HepG2 (cell line): ENCODE data around the gene DPM2. TPM values are rescaled to one million over a fixed set of nuclear protein-coding genes. Genes with fewer than 3 reads are reported as not detected.

Experiments
- ASH2L ChIP-seq: fragments of 300-600, 200-600 bp; sonication (generic); IDR thresholded peaks from 2 replicates; pipeline ENCODE4 v1.7.0; 2017; ENCODE audit warnings: low read depth, mild to moderate bottlenecking, moderate library complexity, mixed read lengths, low read length; ENCODE audit not compliant: insufficient read length
- ATM ChIP-seq: fragments of 450-650 bp; IDR thresholded peaks from 2 replicates; pipeline ENCODE4 v1.7.1; 2017; ENCODE audit warnings: mild to moderate bottlenecking, borderline replicate concordance
- DMAP1 ChIP-seq: IDR thresholded peaks from 2 replicates; pipeline ENCODE4 v1.6.1; 2016
- DRAP1 ChIP-seq: IDR thresholded peaks from 2 replicates; pipeline ENCODE4 v1.6.1; 2016; ENCODE audit warnings: missing genetic modification reagents, missing compliant biosample characterization
- ETV6 ChIP-seq: sonication (generic); formaldehyde crosslinking; conservative IDR thresholded peaks from 2 replicates; pipeline ENCODE4 v1.4.0; 2020; ENCODE audit warnings: missing genetic modification reagents
- GATAD2A ChIP-seq: IDR thresholded peaks from 2 replicates; pipeline ENCODE4 v1.6.1; 2016
- GTF2F1 ChIP-seq: fragments of 150-350 bp; IDR thresholded peaks from 2 replicates; pipeline ENCODE4 v1.6.1; 2014; ENCODE audit warnings: low read length
- HDAC1 ChIP-seq: sonication (generic); formaldehyde crosslinking; IDR thresholded peaks from 2 replicates; pipeline ENCODE4 v1.5.1; 2020; ENCODE audit warnings: mild to moderate bottlenecking, missing genetic modification reagents
- KLF9 ChIP-seq: IDR thresholded peaks from 2 replicates; pipeline ENCODE4 v1.6.1; 2016; ENCODE audit warnings: low read depth
- NFIB ChIP-seq: sonication (generic); formaldehyde crosslinking; IDR thresholded peaks from 2 replicates; pipeline ENCODE4 v1.9.0; 2021; ENCODE audit warnings: missing genetic modification reagents, mild to moderate bottlenecking, borderline replicate concordance
- PATZ1 ChIP-seq: sonication (generic); formaldehyde crosslinking; IDR thresholded peaks from 2 replicates; pipeline ENCODE4 v1.4.0; 2020; ENCODE audit warnings: missing genetic modification reagents
- PAX8 ChIP-seq: sonication (generic); formaldehyde crosslinking; IDR thresholded peaks from 2 replicates; pipeline ENCODE4 v1.8.0; 2022; ENCODE audit warnings: mild to moderate bottlenecking, missing genetic modification reagents, borderline replicate concordance
- PHF8 ChIP-seq: sonication (generic); formaldehyde crosslinking; IDR thresholded peaks from 2 replicates; pipeline ENCODE4 v1.5.0; 2020; ENCODE audit warnings: missing genetic modification reagents
- SAP130 ChIP-seq: IDR thresholded peaks from 2 replicates; pipeline ENCODE4 v1.6.1; 2016; ENCODE audit warnings: low read depth
- SRSF4 ChIP-seq: fragments of 200-400 bp; formaldehyde crosslinking; IDR thresholded peaks from one replicate; pipeline ENCODE4 v1.6.1; 2018; ENCODE audit warnings: mild to moderate bottlenecking, low read depth, low read length, moderate library complexity; ENCODE audit not compliant: poor library complexity, severe bottlenecking
- UBTF ChIP-seq: sonication (generic); formaldehyde crosslinking; IDR thresholded peaks from 2 replicates; pipeline ENCODE4 v1.4.0; 2020; ENCODE audit warnings: mild to moderate bottlenecking, missing genetic modification reagents
- ZMAT5 ChIP-seq: sonication (generic); formaldehyde crosslinking; IDR thresholded peaks from 2 replicates; pipeline ENCODE4 v1.5.0; 2020; ENCODE audit warnings: mild to moderate bottlenecking, low read depth, missing genetic modification reagents, borderline replicate concordance
- ZNF230 ChIP-seq: sonication (generic); formaldehyde crosslinking; IDR thresholded peaks from 2 replicates; pipeline ENCODE4 v1.4.0; 2020; ENCODE audit warnings: mild to moderate bottlenecking, missing genetic modification reagents
- ZNF274 ChIP-seq: sonication (generic); formaldehyde crosslinking; IDR thresholded peaks from 2 replicates; pipeline ENCODE4 v1.5.1; 2020; ENCODE audit warnings: mild to moderate bottlenecking, missing genetic modification reagents
- ZNF460 ChIP-seq: sonication (generic); formaldehyde crosslinking; IDR thresholded peaks from 2 replicates; pipeline ENCODE4 v1.5.1; 2020; ENCODE audit warnings: missing genetic modification reagents, mild to moderate bottlenecking, borderline replicate concordance
- ZNF501 ChIP-seq: sonication (generic); formaldehyde crosslinking; IDR thresholded peaks from 2 replicates; pipeline ENCODE4 v1.5.1; 2020; ENCODE audit warnings: mild to moderate bottlenecking, moderate library complexity, missing genetic modification reagents
- ZNF605 ChIP-seq: sonication (generic); formaldehyde crosslinking; IDR thresholded peaks from 2 replicates; pipeline ENCODE4 v1.8.0; 2022; ENCODE audit warnings: mild to moderate bottlenecking, missing genetic modification reagents
- ZNF670 ChIP-seq: sonication (generic); formaldehyde crosslinking; IDR thresholded peaks from 2 replicates; pipeline ENCODE4 v1.8.0; 2022; ENCODE audit warnings: mild to moderate bottlenecking, missing genetic modification reagents, borderline replicate concordance
- polyA plus RNA-seq, 8 experiments: library from polyadenylated mRNA; depleted of rRNA in 3 of 8; stranded (reverse) in 7 of 8; unstranded in 1 of 8; fragments of >200 nt; fragmentation: Illumina TruSeq in 4 of 8; extraction: Trizol in 4 of 8; gene quantifications; 2 replicates each; pipeline versions ENCODE4 v1.2.1 to v1.2.3, GENCODE V29; 2011 to 2016; ENCODE audit warnings: low read depth in 4 of 8, missing spikeins in 1 of 8, mixed read lengths in 1 of 8; ENCODE audit not compliant: insufficient read depth in 1 of 8
- total RNA-seq, 5 experiments: library from RNA; depleted of rRNA; stranded (reverse); fragments of >200 nt; fragmentation: Illumina TruSeq; extraction: Trizol; gene quantifications; 2 replicates each; pipeline ENCODE4 v1.2.3, GENCODE V29; 2016; ENCODE audit warnings: low read depth in 1 of 5
- TF ChIP-seq, protein P1 (sequence below): sonication (generic); formaldehyde crosslinking; IDR thresholded peaks from 2 replicates; pipeline ENCODE4 v1.4.0; 2020; ENCODE audit warnings: missing genetic modification reagents, borderline replicate concordance

DPM2 gene
- total and polyA plus RNA-seq, 2 of the 13 experiments (the other 11 are each of a cell fraction or from before 2014, with no cell fraction given) = 24.8 to 35.3 TPM

- TF ChIP-seq PATZ1 (CRISPR knock-in tag) (peak; percentile 45; the same call in 1 of the 2 replicates), ATM (no peak), PHF8 (CRISPR knock-in tag) (peak; percentile 57; the same call in 1 of the 2 replicates), ZNF501 (CRISPR knock-in tag) (0 out of 2 replicates have a peak, but pooled peaks have one; percentile 39), SRSF4 (no peak), ZMAT5 (no peak), PAX8 (no peak), KLF9 (CRISPR knock-in tag) (no peak), NFIB (CRISPR knock-in tag) (peak; percentile 86; the same call in 1 of the 2 replicates), ZNF274 (peak; percentile 18; the same call in 1 of the 2 replicates), GTF2F1 (peak; percentile 37; the same call in 1 of the 2 replicates), GATAD2A (CRISPR knock-in tag) (0 out of 2 replicates have a peak, but pooled peaks have one; percentile 21), HDAC1 (CRISPR knock-in tag) (peak; percentile 18), ZNF230 (CRISPR knock-in tag) (peak; percentile 24; the same call in 1 of the 2 replicates), ETV6 (no peak), ZNF460 (CRISPR knock-in tag) (no peak), DMAP1 (0 out of 2 replicates have a peak, but pooled peaks have one; percentile 22), ASH2L (peak; percentile 12), ZNF605 (peak; percentile 40; the same call in 1 of the 2 replicates), DRAP1 (no peak), SAP130 (CRISPR knock-in tag) (peak; percentile 65), UBTF (CRISPR knock-in tag) (peak; percentile 15; the same call in 1 of the 2 replicates), ZNF670 (CRISPR knock-in tag) (0 out of 2 replicates have a peak, but pooled peaks have one; percentile 6)
- TF ChIP-seq, protein P1, sequence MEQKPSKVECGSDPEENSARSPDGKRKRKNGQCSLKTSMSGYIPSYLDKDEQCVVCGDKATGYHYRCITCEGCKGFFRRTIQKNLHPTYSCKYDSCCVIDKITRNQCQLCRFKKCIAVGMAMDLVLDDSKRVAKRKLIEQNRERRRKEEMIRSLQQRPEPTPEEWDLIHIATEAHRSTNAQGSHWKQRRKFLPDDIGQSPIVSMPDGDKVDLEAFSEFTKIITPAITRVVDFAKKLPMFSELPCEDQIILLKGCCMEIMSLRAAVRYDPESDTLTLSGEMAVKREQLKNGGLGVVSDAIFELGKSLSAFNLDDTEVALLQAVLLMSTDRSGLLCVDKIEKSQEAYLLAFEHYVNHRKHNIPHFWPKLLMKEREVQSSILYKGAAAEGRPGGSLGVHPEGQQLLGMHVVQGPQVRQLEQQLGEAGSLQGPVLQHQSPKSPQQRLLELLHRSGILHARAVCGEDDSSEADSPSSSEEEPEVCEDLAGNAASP (CRISPR knock-in tag) = 0 out of 2 replicates have a peak, but pooled peaks have one; percentile 2
Observed at GRCh38 chr9:127979333-127980059, 41.8 kb upstream of the DPM2 start (continued).
